CD14-positive monocyte (primary cell): Measurements from ENCODE around the gene MDN1. TPM values are rescaled to one million over a fixed set of nuclear protein-coding genes. Genes with fewer than 3 reads are reported as not detected.

Experiments
- DNase-seq, 3 donors: peaks; one replicate each; pipeline ENCODE4 v3.0.0-alpha.2; 2011 to 2022
- H2AFZ ChIP-seq: 2 replicates; pipeline ENCODE4 v1.6.0; 2012; ENCODE audit warnings: mild to moderate bottlenecking, low read depth, low read length, inconsistent platforms; ENCODE audit not compliant: insufficient read depth, poor library complexity, severe bottlenecking
- H3K27ac ChIP-seq, 2 donors: 1 replicate in 1 of 2; 2 replicates in 1 of 2; pipeline ENCODE4 v1.5.1; 2012 to 2013; ENCODE audit warnings: low read length in 2 of 2, control low read depth in 1 of 2, inconsistent platforms in 1 of 2, low read depth in 1 of 2, mild to moderate bottlenecking in 1 of 2
- H3K27me3 ChIP-seq, 2 donors: one replicate each; pipeline versions ENCODE4 v1.6.0 to v1.6.1; 2011 to 2013; ENCODE audit warnings: low read length in 2 of 2; ENCODE audit not compliant: control insufficient read depth in 2 of 2, insufficient read depth in 2 of 2
- H3K36me3 ChIP-seq, 2 donors: replicated peaks in 1 of 2; 1 replicate in 1 of 2; 2 replicates in 1 of 2; pipeline versions ENCODE4 v1.5.1 to v1.6.1; 2012 to 2013; ENCODE audit warnings: low read length in 2 of 2, control low read depth in 1 of 2, inconsistent platforms in 1 of 2, mild to moderate bottlenecking in 1 of 2; ENCODE audit not compliant: insufficient read depth in 2 of 2, control insufficient read depth in 1 of 2
- H3K4me1 ChIP-seq, 2 donors: 1 replicate in 1 of 2; 2 replicates in 1 of 2; pipeline versions ENCODE4 v1.5.1 to v1.6.1; 2012 to 2013; ENCODE audit warnings: low read length in 2 of 2, control low read depth in 1 of 2, inconsistent platforms in 1 of 2, mild to moderate bottlenecking in 1 of 2, moderate library complexity in 1 of 2; ENCODE audit not compliant: insufficient read depth in 2 of 2, control insufficient read depth in 1 of 2
- H3K4me2 ChIP-seq: replicated peaks from 2 replicates; pipeline ENCODE3; 2012; ENCODE audit warnings: low read length, moderate library complexity, mild to moderate bottlenecking; ENCODE audit not compliant: poor library complexity, severe bottlenecking; ENCODE audit errors: extremely low read depth
- H3K4me3 ChIP-seq, 3 experiments: fragments of 200-600 bp in 1 of 3; sonication (generic) in 1 of 3; replicated peaks in 1 of 3; 1 replicate in 2 of 3; 2 replicates in 1 of 3; pipeline ENCODE4 v1.5.1; 2011 to 2013; ENCODE audit warnings: low read length in 3 of 3, mild to moderate bottlenecking in 3 of 3, control low read depth in 2 of 3, low read depth in 2 of 3, inconsistent platforms in 1 of 3, moderate library complexity in 1 of 3
- H3K79me2 ChIP-seq: 2 replicates; pipeline ENCODE4 v1.6.0; 2012; ENCODE audit warnings: mild to moderate bottlenecking, control low read depth, inconsistent platforms, low read length, moderate library complexity; ENCODE audit not compliant: insufficient read depth
- H3K9ac ChIP-seq: 2 replicates; pipeline ENCODE4 v1.6.0; 2017; ENCODE audit warnings: low read length, mild to moderate bottlenecking; ENCODE audit not compliant: insufficient read depth, poor library complexity, severe bottlenecking
- H3K9me3 ChIP-seq, 2 donors: replicated peaks in 1 of 2; 1 replicate in 1 of 2; 2 replicates in 1 of 2; pipeline versions ENCODE4 v1.5.1 to v1.6.1; 2012 to 2013; ENCODE audit warnings: low read length in 2 of 2, control low read depth in 1 of 2; ENCODE audit not compliant: control insufficient read depth in 1 of 2, insufficient read depth in 1 of 2
- H4K20me1 ChIP-seq: 2 replicates; pipeline ENCODE4 v1.6.0; 2012; ENCODE audit warnings: mild to moderate bottlenecking, low read length, control low read depth, moderate library complexity; ENCODE audit not compliant: insufficient read depth
- H3K27ac Mint-ChIP-seq, 7 donors: one replicate each; pipeline ENCODE4 v1.8.0; 2020; ENCODE audit warnings: mild to moderate bottlenecking in 7 of 7, mixed read lengths in 7 of 7, moderate library complexity in 6 of 7, inconsistent platforms in 2 of 7
- H3K27me3 Mint-ChIP-seq, 3 donors: one replicate each; pipeline ENCODE4 v1.8.0; 2021 to 2022; ENCODE audit warnings: low read depth in 3 of 3, mild to moderate bottlenecking in 3 of 3, mixed read lengths in 3 of 3, moderate library complexity in 3 of 3, inconsistent platforms in 1 of 3
- H3K36me3 Mint-ChIP-seq, 2 donors: one replicate each; pipeline ENCODE4 v1.8.0; 2020; ENCODE audit warnings: mixed read lengths in 2 of 2, inconsistent platforms in 1 of 2, mild to moderate bottlenecking in 1 of 2
- H3K4me1 Mint-ChIP-seq: one replicate; pipeline ENCODE4 v1.8.0; 2020; ENCODE audit warnings: mild to moderate bottlenecking, mixed read lengths
- H3K4me3 Mint-ChIP-seq, 2 donors: one replicate each; pipeline ENCODE4 v1.8.0; 2020; ENCODE audit warnings: mild to moderate bottlenecking in 2 of 2, mixed read lengths in 2 of 2, moderate library complexity in 1 of 2
- H3K9me3 Mint-ChIP-seq, 7 donors: one replicate each; pipeline ENCODE4 v1.8.0; 2020 to 2022; ENCODE audit warnings: mixed read lengths in 7 of 7, mild to moderate bottlenecking in 6 of 7, moderate library complexity in 6 of 7, inconsistent platforms in 2 of 7
- WGBS: methylation state at CpG from one replicate; pipeline ENCODE4 v1.1.5; 2013; ENCODE audit warnings: missing lambda C conversion rate; ENCODE audit not compliant: insufficient coverage; 5-methylcytosine and 5-hydroxymethylcytosine counted together
- intact Hi-C, 2 donors: fragments of 100-400 bp; cut with micrococcal nuclease; formaldehyde crosslinking; loops; one replicate each; pipeline versions ENCODE4 v1.15.0 to v1.15.1; 2023
- polyA plus RNA-seq, 3 donors: library from polyadenylated mRNA; depleted of rRNA in 1 of 3; unstranded in 2 of 3; stranded (reverse) in 1 of 3; fragments of 300-500 nt in 2 of 3; fragments of >200 nt in 1 of 3; fragmentation: Illumina TruSeq in 2 of 3; gene quantifications; 1 replicate in 2 of 3; 2 replicates in 1 of 3; pipeline ENCODE4 v1.2.3, GENCODE V29; 2012 to 2021
- TF ChIP-seq, protein P1 (sequence below): fragments of 200-600 bp; IDR thresholded peaks from one replicate; pipeline ENCODE4 v1.8.0; 2022; ENCODE audit warnings: antibody characterized with exemption, mild to moderate bottlenecking

The MDN1 gene
- polyA plus RNA-seq, 3 donors = 0.61 to 6.6 (median 1.8) TPM

DNA sequence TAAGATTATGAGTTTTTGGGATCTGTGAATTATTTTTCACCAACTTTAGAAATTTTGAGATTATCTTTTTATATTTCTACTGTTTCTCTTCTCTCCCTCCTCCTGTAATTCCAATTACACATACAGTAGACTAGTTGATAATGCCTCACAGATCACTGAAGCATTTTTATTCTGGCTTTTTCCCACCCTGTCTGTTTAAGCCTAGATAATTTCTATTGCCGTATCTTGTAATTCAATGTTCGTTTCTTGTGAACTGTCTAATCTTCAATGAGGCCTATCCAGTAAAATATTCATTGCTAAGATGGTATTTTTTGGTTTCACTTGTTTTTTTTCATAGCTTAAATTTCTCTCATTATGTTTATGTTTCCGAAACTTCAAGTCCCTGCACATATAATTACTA lies 12.0 kb downstream of the MDN1 start:
- Histone ChIP-seq H3K4me3 (no peak overlapping the region), H3K4me2 (no peak overlapping the region), H4K20me1 (no peaks in the 10 kb centered on the region), H3K36me3 (peaks cover 0 to 9% of the 10 kb centered on the region in 2 donors), H3K4me1 (no peaks in the 10 kb centered on the region), H3K27ac (no peak overlapping the region), H2AFZ (no peak overlapping the region), H3K9me3 (no peaks in the 10 kb centered on the region), H3K9ac (no peak overlapping the region), H3K79me2 (peaks cover 8% of the 10 kb centered on the region), H3K27me3 (no peaks in the 10 kb centered on the region)
- Mint-ChIP-seq H3K27ac (peak overlapping the region in 1 of 7 donors; percentile 28), H3K36me3 (peaks cover 4 to 11% of the 10 kb centered on the region in 2 donors), H3K9me3 (no peaks in the 10 kb centered on the region), H3K4me1 (no peaks in the 10 kb centered on the region), H3K27me3 (no peaks in the 10 kb centered on the region), H3K4me3 (no peak overlapping the region)
- WGBS = no CpG with 5 or more reads among the region's 3 CpGs
- intact Hi-C loops = no loop called here
- DNase-seq = no peak
- TF ChIP-seq, protein P1, sequence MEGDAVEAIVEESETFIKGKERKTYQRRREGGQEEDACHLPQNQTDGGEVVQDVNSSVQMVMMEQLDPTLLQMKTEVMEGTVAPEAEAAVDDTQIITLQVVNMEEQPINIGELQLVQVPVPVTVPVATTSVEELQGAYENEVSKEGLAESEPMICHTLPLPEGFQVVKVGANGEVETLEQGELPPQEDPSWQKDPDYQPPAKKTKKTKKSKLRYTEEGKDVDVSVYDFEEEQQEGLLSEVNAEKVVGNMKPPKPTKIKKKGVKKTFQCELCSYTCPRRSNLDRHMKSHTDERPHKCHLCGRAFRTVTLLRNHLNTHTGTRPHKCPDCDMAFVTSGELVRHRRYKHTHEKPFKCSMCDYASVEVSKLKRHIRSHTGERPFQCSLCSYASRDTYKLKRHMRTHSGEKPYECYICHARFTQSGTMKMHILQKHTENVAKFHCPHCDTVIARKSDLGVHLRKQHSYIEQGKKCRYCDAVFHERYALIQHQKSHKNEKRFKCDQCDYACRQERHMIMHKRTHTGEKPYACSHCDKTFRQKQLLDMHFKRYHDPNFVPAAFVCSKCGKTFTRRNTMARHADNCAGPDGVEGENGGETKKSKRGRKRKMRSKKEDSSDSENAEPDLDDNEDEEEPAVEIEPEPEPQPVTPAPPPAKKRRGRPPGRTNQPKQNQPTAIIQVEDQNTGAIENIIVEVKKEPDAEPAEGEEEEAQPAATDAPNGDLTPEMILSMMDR = no peak

DNA sequence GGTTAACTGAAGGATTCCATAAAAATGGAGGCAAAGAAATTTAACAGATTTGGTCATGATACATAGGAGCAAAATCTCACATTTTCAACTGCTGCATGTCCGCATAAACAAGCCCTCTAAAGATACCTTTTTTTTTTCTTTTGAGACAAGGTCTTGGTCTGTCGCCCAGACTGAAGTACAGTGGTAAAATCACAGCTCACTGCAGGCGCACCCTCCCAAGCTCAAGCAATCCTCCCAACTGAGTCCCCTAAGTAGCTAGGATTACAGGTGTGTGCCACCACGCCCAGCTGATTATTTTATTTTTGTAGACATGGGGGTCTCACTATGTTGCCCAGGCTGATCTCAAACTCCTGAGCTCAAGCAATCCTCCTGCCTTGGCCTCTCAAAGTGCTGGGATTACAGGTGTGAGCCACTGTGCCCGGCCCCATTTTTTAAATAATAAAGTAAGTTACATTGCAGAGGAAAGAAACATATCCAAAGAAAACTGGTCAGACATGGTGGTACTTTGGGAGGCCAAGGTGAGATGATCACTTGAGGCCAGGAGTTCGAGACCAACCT lies 13.7 kb downstream of the MDN1 start:
- no peak for DNase-seq
- Histone ChIP-seq H3K4me2 (no peak overlapping the region), H3K27ac (no peak overlapping the region), H3K79me2 (peaks cover 5% of the 10 kb centered on the region), H3K36me3 (peaks cover 3 to 22% of the 10 kb centered on the region in 2 donors), H3K4me3 (no peak overlapping the region), H4K20me1 (no peaks in the 10 kb centered on the region), H3K9me3 (no peaks in the 10 kb centered on the region), H3K4me1 (no peaks in the 10 kb centered on the region), H3K9ac (no peak overlapping the region), H3K27me3 (no peaks in the 10 kb centered on the region), H2AFZ (no peak overlapping the region)
- Mint-ChIP-seq H3K4me3 (no peak overlapping the region), H3K27ac (no peak overlapping the region), H3K36me3 (peaks cover 15 to 19% of the 10 kb centered on the region in 2 donors), H3K27me3 (no peaks in the 10 kb centered on the region), H3K4me1 (no peaks in the 10 kb centered on the region), H3K9me3 (no peaks in the 10 kb centered on the region)
- no CpG with 5 or more reads among the region's 6 CpGs for WGBS
- intact Hi-C loops = no loop called here
- TF ChIP-seq, protein P1 = no peak
